GM18511 (cell line): ENCODE results near the gene OPN1SW.

Experiments
- ATAC-seq: cut with Tn5 transposase; IDR thresholded peaks from one replicate; pipeline ENCODE4 v1.9.1; 2021; ENCODE audit warnings: mild to moderate bottlenecking, moderate library complexity; ENCODE audit not compliant: unreplicated experiment

OPN1SW gene

GRCh38 chr7:128794020-128794419 is 18.4 kb upstream of the OPN1SW start:
- ATAC-seq: no peak

- no peak for ATAC-seq
These were observed 17.6 kb upstream of the OPN1SW start for GRCh38 chr7:128793181-128793547.

- no peak for ATAC-seq
These were observed 17.0 kb upstream of the OPN1SW start for GRCh38 chr7:128792471-128793180.

GRCh38 chr7:128791972-128792327 is 16.4 kb upstream of the OPN1SW start:
- ATAC-seq: no peak

GRCh38 chr7:128791121-128791971 is 15.8 kb upstream of the OPN1SW start, which contains the start of gene CCDC136:
TSS of gene CCDC136 (plus strand) at chr7:128791968. CDS start at chr7:128792412, 444 bp downstream.
- ATAC-seq: peak; percentile 90

- peak; percentile 23 for ATAC-seq
These were observed 14.9 kb upstream of the OPN1SW start for GRCh38 chr7:128790315-128791041.

- ATAC-seq: no peak
These were observed 13.1 kb upstream of the OPN1SW start for GRCh38 chr7:128788446-128789412.

- no peak for ATAC-seq
These were observed 10.1 kb upstream of the OPN1SW start for GRCh38 chr7:128785738-128786137.

- ATAC-seq: no peak
These were observed 7.7 kb upstream of the OPN1SW start for GRCh38 chr7:128783143-128783861.

GRCh38 chr7:128781851-128782250 is 6.3 kb upstream of the OPN1SW start:
- no peak for ATAC-seq

- ATAC-seq: no peak
These were observed 5.5 kb upstream of the OPN1SW start for GRCh38 chr7:128781126-128781525.

- no peak for ATAC-seq
These were observed 3.4 kb upstream of the OPN1SW start for GRCh38 chr7:128778946-128779345.

GRCh38 chr7:128777156-128778123 is 1.8 kb upstream of the OPN1SW start:
- no peak for ATAC-seq

- ATAC-seq: no peak
These were observed 673 bp downstream of the OPN1SW start for GRCh38 chr7:128774921-128775320.

GRCh38 chr7:128774029-128774689 is 1.4 kb downstream of the OPN1SW start:
- ATAC-seq: no peak

GRCh38 chr7:128773604-128774003 is 2.0 kb downstream of the OPN1SW start:
- ATAC-seq: no peak

GRCh38 chr7:128770233-128770632 is 5.4 kb downstream of the OPN1SW start:
- ATAC-seq: no peak

- no peak for ATAC-seq
These were observed 8.0 kb downstream of the OPN1SW start for GRCh38 chr7:128767475-128768110.
